ENCODE data around the gene SLC38A10. TPM values are rescaled to one million over a fixed set of nuclear protein-coding genes. Genes with fewer than 3 reads are reported as not detected.

Gene SLC38A10
- total RNA-seq, 1 donor from 2014 or later, result 102 TPM

Other genes with a start within 250 kb of the SLC38A10 start
- gene PVALEF, start 129.8 kb downstream of the SLC38A10 start, total RNA-seq, result not detected in 2 replicates
- gene AATK, start 129.1 kb downstream of the SLC38A10 start, total RNA-seq, result 0.48 and 0.89 TPM in 2 replicates
- gene CEP131, start 72.3 kb downstream of the SLC38A10 start, total RNA-seq, result 14.0 and 14.8 TPM in 2 replicates
- gene TEPSIN, start 56.3 kb downstream of the SLC38A10 start, total RNA-seq, result 33.4 and 39.1 TPM in 2 replicates
- 57.7 and 58.1 TPM in 2 replicates for gene NDUFAF8, start 56.0 kb downstream of the SLC38A10 start, total RNA-seq
- gene BAHCC1, start 100.2 kb upstream of the SLC38A10 start, total RNA-seq, result 0.90 and 0.91 TPM in 2 replicates
- gene ACTG1, start 217.5 kb upstream of the SLC38A10 start, total RNA-seq, result 4,152 and 4,174 TPM in 2 replicates
- 1.1 TPM in 2 replicates for gene FSCN2, start 233.1 kb upstream of the SLC38A10 start, total RNA-seq